GM12892 (cell line): ENCODE measurements around the gene CAT.
A peak's percentile ranks its signal among the peaks of the same experiment; 100 is the strongest.

ENCODE experiments used
- DNase-seq: peaks from one replicate; pipeline ENCODE4 v3.0.0; 2011; ENCODE audit not compliant: insufficient read length
- FAIRE-seq: peaks from 2 replicates; lab custom pipeline; 2011; peaks lifted over from hg19 to GRCh38; lab: Jason Lieb, UNC
- POLR2A ChIP-seq: IDR thresholded peaks from 2 replicates; pipeline ENCODE4 v1.6.1; 2011; ENCODE audit warnings: low read depth, low read length, control low read depth
- POLR2AphosphoS5 ChIP-seq: IDR thresholded peaks from 2 replicates; pipeline ENCODE4 v1.6.1; 2011; ENCODE audit warnings: low read depth, low read length, control low read depth
- TAF1 ChIP-seq: IDR thresholded peaks from 2 replicates; pipeline ENCODE4 v1.6.1; 2011; ENCODE audit warnings: low read depth, mild to moderate bottlenecking, control low read depth, low read length, borderline replicate concordance

The CAT gene

DNA sequence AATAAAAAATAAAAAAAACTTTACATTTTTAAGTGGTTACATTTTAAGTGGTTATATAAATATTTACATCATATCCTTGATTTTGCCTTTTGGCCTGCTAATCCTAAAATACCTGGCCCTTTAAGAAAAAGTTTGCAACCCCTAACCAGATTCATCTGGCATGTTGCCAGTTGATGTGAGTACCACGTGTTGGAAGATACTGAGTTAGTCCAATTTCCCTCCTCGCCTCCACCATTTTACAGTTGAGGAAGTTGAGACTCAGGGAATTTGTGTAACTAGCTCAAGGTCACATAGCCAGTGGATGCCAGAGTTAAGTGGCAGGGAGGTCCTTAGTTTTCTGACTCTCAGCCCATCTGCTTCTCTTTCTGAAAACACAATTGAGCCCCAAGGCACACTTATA lies 69.8 kb downstream of the CAT start:
- no peak for TF ChIP-seq POLR2AphosphoS5
- no peak for TF ChIP-seq TAF1
- no peak for TF ChIP-seq POLR2A
- FAIRE-seq: no peak
- DNase-seq: no peak

DNA sequence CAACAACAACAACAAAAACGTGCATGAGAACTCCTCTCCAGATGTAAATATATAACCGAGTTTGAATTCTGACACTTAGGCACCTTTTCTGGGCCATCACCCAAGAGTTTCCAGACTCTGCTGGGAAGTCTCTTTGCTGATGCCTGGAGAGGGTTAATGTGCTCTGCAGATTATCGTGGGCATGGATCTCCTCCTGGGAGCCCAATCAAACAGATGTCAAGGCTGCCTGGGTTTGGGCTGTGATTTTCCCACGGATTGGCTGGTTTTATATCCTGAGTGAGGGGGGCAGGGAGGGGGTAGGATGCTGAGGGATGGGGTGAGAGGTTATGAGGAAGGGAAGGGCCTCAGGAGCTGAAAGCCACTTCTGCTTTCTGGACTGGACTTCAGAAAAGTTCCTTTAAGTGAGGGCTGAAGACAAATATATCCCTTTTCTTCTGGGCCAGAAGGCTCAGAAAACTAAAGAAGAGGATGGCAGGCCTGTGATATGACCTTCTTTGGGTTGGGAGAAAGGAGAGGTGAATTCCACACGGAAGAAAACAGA lies 70.7 kb downstream of the CAT start:
- FAIRE-seq (no peak), DNase-seq (no peak)
- no peak for TF ChIP-seq TAF1
- no peak for TF ChIP-seq POLR2A
- no peak for TF ChIP-seq POLR2AphosphoS5

DNA sequence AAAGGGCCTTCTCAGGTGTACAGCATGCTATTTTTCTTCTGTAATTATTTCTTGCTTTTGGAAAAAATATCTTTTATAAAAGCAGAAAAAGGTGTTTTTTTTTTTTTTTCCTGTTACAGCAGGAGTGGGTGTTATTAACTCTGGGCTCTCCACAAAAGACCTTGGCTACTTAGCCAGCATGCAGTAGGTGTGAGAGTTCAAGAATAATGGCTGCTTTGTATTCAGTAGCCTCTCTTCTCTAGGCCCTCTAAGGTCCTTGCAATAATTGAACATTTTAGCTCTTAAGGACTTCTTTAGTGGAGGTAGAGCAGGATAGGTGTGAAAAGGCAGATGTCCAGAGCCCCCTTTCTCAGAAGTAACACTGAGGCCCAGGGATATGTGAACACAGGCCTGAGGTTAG lies 71.5 kb downstream of the CAT start:
- TF ChIP-seq TAF1: no peak
- no peak for TF ChIP-seq POLR2AphosphoS5
- no peak for FAIRE-seq

DNA sequence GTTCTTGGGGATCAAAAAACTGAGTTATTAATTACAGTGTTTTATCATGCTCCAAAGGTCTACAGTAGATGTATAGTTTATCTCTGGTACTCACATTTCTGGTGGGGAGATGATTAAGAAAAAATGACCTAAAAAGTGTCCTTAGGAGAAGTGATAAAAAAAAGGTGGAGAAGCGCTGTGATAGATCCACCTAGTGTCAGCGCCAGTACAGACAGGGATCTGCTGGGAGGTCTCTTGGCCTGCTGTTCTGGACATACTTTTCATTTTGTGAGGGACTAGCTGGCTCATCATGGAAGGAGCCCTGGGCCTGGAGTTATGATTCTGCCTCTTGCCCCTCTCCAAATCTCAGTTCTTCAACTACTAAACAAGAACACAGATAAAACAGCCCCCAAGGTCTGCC lies 71.9 kb downstream of the CAT start:
- DNase-seq (no peak), FAIRE-seq (no peak)
- TF ChIP-seq TAF1: no peak
- TF ChIP-seq POLR2A: no peak
- no peak for TF ChIP-seq POLR2AphosphoS5

More for the DNA sequence above, 71.5 kb downstream of the CAT start:
- DNase-seq: no peak

DNA sequence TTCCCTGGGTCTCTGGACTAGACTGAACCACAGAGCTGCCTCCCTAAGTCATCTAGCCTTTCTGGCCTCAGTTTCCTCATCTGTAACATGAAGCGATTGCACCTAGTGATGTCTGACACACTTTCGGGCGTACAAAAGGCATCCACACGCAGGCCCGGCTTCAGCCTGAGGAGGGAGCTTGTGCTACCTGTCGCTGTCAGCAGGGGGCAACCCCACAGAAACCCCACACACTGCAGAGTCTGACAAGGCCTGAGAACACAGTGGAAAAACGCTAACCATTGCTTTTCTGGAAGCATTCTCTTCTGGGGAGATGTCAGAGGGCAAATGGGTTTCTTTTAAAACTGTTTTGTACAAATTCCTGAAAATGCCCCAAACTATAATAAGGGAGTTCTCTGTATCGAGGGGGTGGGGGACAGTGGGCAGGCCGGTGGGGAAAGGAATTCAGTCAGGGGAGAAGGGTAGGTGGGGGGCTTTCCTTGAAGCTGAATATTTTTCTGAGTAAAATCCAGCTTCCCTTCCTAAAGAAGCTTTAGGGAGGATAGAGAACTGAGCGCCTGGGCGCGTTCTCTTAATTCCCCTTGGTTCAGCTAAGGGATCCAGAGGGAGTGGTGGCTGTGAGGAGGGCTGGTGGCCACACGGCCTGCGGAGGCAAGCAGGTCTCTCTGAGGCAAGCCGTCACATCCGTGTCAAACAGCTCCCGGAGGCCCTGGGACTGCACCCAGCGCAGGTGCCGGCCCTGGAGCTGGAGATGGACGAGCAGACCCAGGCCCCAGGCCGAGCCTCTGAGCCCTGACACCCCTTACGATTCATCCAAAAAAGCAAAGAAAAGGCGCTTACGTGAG lies 74.3 kb downstream of the CAT start:
- peak; percentile 96 for FAIRE-seq
- peak; percentile 53 for DNase-seq
- TF ChIP-seq POLR2AphosphoS5 (no peak), POLR2A (no peak), TAF1 (no peak)

DNA sequence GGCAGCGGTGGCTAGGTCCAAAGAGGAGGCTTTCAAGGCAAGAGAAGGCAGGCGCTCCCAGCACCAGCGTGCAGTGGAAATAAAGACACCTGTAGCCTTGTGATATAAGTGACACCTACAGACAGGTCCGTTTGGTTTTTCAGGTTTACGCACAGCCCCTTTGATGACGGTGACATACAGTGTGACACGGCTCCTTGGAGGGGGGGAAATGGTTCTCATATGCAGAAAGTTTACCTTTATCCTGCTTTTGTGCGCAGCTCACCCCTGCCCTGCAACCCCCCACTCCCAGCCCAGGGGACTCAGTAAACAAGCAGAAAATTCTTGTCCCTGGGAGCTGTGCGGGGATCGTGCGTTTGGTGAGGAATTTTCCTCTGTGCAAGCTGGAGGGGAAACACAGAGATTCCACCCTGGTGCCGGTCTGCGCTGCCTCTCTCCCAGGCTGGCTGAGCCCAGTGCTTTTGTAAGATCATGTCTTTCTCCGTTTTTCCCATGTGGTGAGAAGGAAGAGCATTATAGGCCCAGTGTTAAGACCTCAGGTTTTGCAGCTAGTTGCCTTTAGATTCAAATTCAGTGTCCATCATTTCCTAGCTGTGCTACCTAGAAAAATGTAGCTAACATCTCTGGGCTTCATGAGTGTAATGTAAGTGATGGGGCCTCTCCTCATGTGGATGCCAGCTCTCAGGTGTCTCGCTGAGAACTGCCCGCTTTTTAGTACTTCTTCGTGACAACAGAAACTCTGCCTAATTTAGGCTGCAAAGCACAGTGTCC lies 75.1 kb downstream of the CAT start, which contains the start of gene ELF5:
Gene ELF5, minus strand, starts transcription at position 113 of the 768 bp plus-strand sequence. CDS start 8,045 bp downstream, outside the sequence.
- FAIRE-seq (no peak), DNase-seq (no peak)
- no peak for TF ChIP-seq POLR2AphosphoS5
- TF ChIP-seq TAF1: no peak
- no peak for TF ChIP-seq POLR2A

DNA sequence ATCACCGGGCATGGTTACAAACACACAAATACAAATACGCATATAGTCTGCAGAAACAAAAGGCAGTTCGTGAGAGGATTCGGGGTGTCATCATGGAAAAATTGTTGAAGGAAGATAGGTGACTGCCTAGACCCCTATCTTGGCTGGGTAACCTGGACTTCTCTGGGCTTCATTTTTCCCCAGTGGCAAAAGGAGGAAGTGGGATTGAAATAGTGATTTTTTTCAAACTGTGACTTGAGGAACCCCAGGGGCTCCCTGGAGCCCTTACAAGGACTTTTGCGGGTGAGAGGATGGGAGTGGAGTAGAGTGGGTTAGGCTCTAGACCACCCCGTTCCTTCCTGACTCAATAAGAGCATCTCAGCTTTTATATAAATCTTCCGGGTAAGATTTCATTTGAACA lies 75.9 kb downstream of the CAT start:
- DNase-seq (no peak), FAIRE-seq (no peak)
- TF ChIP-seq POLR2AphosphoS5 (no peak), POLR2A (no peak), TAF1 (no peak)

DNA sequence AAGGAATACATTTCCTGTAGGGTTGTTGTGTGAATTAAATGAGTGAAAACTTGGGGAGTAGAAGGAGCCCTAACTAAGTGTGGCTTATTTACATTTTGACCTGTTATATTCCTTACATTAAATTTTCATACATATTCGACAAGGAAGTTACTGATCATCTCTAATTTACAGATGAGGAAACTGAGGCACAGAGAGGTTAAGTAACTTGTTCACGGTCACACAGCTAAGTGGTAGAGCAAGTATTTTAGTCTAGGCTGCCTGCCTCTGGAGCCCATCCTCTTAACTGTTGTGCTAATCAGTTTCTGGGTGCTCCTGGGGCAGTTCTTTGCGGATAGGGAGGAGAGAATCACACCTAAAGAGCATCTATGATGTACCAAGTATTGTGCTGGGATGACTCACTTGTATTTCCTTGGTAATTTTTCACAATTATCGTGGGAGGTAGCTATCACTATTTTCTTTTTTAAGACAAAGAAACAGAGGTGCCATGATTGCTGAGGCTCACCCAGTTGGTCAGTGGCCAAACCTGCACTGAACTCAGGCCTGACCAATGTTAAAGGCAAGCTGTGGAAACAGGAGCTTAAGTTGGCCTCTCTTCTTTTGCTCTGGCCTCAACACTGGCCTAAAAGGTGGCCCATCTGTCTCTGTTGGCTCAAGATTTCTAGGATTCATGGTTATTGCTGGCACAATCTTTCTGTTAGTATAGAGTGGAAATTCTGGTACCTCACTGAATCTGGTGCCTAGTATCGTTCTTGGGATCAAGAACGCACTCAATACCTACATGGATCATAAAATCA lies 77.7 kb downstream of the CAT start:
- TF ChIP-seq POLR2AphosphoS5 (no peak), POLR2A (no peak), TAF1 (no peak)
- no peak for DNase-seq
- no peak for FAIRE-seq

DNA sequence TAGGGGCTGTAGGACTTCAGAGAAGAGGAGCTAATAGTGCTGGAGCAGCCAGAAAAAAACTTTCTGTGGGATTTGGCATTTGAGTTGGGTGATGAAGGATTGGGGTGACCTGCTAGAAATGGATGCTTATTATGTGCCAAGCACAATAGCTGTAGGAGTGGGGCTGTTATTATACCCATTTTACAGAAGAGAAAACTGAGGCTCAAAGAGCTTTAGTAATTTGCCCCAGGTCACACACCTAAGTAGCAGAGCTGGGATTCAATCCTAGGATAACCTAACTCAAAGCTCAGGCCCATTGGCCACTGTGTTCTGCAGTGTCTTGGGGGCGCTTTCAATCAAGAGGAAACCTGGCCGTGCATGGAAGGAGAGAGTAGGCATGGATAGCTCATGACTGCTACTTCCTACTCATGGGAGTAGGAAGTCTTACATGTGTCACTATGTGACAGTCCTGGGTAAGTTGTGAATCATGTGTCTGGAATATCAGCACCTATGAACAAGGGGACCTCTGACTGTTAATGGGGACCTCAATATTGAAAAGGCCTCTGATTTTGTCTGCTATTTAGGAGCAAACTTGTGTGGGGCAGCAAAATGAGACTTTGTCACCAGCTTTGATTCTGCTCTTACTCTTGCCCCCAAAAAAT lies 81.0 kb downstream of the CAT start:
- FAIRE-seq (no peak), DNase-seq (no peak)
- TF ChIP-seq POLR2A (no peak), POLR2AphosphoS5 (no peak), TAF1 (no peak)

DNA sequence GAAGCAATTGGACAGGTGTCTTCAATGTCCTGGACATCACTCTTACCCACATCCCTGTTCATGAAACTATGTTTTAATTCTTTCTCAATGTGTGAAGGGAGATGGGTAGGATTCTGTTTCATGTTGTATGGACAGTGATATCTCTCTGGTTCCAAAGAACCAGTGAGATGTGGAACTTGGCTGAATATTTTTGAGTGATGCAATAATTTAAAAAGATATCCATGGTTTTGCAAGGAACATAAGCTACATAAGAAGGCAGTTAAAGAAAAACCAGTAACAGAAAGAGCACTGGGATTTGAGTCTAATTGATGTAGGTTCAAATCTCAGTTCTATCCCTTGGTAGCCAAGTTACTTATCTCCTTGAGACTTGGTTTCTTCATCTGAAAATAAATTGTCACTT lies 82.5 kb downstream of the CAT start:
- no peak for FAIRE-seq
- no peak for TF ChIP-seq POLR2A
- TF ChIP-seq POLR2AphosphoS5: no peak
- no peak for TF ChIP-seq TAF1
- DNase-seq: no peak
